H9 (cell line): ENCODE data around the gene HMGN4. TPM values are rescaled to one million over a fixed set of nuclear protein-coding genes. Genes with fewer than 3 reads are reported as not detected.
A peak's percentile ranks its signal among the peaks of the same experiment; 100 is the strongest.

Source experiments
- DNase-seq: peaks from one replicate; pipeline ENCODE4 v3.0.0-alpha.2; 2017
- H2AFZ ChIP-seq: one replicate; pipeline ENCODE4 v1.6.1; 2013; ENCODE audit warnings: mild to moderate bottlenecking, low read length, control low read depth, moderate library complexity
- H2AK5ac ChIP-seq: 2 replicates; pipeline ENCODE4 v1.6.1; 2013; ENCODE audit warnings: low read length, control low read depth, mixed read lengths; ENCODE audit not compliant: insufficient read length
- H2BK120ac ChIP-seq: one replicate; pipeline ENCODE4 v1.6.1; 2013; ENCODE audit warnings: low read depth, mild to moderate bottlenecking, low read length, control low read depth, inconsistent platforms; ENCODE audit not compliant: poor library complexity, severe bottlenecking
- H2BK12ac ChIP-seq: 2 replicates; pipeline ENCODE4 v1.6.1; 2013; ENCODE audit warnings: low read length, control low read depth, mixed read lengths, low read depth; ENCODE audit not compliant: insufficient read length
- H2BK15ac ChIP-seq: 2 replicates; pipeline ENCODE4 v1.6.1; 2013; ENCODE audit warnings: low read depth, low read length, control low read depth
- H2BK20ac ChIP-seq: one replicate; pipeline ENCODE4 v1.6.1; 2013; ENCODE audit warnings: low read depth, mild to moderate bottlenecking, low read length, control low read depth, inconsistent platforms; ENCODE audit not compliant: poor library complexity, severe bottlenecking
- H2BK5ac ChIP-seq: 2 replicates; pipeline ENCODE4 v1.6.1; 2013; ENCODE audit warnings: low read length, control low read depth, mixed read lengths; ENCODE audit not compliant: insufficient read length
- H3K14ac ChIP-seq: 2 replicates; pipeline ENCODE4 v1.6.1; 2013; ENCODE audit warnings: low read length, control low read depth; ENCODE audit not compliant: insufficient read depth
- H3K18ac ChIP-seq: 2 replicates; pipeline ENCODE4 v1.6.1; 2013; ENCODE audit warnings: low read depth, mild to moderate bottlenecking, mixed read lengths, low read length, control low read depth; ENCODE audit not compliant: insufficient read length
- H3K23ac ChIP-seq: 2 replicates; pipeline ENCODE4 v1.6.1; 2013; ENCODE audit warnings: low read length, control low read depth, mixed read lengths, low read depth; ENCODE audit not compliant: insufficient read length
- H3K23me2 ChIP-seq: 2 replicates; pipeline ENCODE4 v1.6.1; 2013; ENCODE audit warnings: low read depth, mild to moderate bottlenecking, mixed read lengths, low read length, control low read depth; ENCODE audit not compliant: insufficient read length, poor library complexity, severe bottlenecking
- H3K27ac ChIP-seq: 2 replicates; pipeline ENCODE4 v1.5.1; 2013; ENCODE audit warnings: low read length, control low read depth, mixed read lengths, low read depth; ENCODE audit not compliant: insufficient read length
- H3K27me3 ChIP-seq: 2 replicates; pipeline ENCODE4 v1.6.1; 2013; ENCODE audit warnings: low read length, control low read depth, inconsistent platforms; ENCODE audit not compliant: insufficient read depth
- H3K4ac ChIP-seq: 2 replicates; pipeline ENCODE4 v1.6.1; 2013; ENCODE audit warnings: low read depth, mild to moderate bottlenecking, control low read depth, inconsistent platforms, low read length, moderate library complexity
- H3K4me1 ChIP-seq: 2 replicates; pipeline ENCODE4 v1.6.1; 2013; ENCODE audit warnings: low read length, control low read depth, inconsistent platforms; ENCODE audit not compliant: insufficient read depth
- H3K4me2 ChIP-seq: 2 replicates; pipeline ENCODE4 v1.6.1; 2013; ENCODE audit warnings: low read length, control low read depth, mixed read lengths; ENCODE audit not compliant: insufficient read length, insufficient read depth
- H3K56ac ChIP-seq: 2 replicates; pipeline ENCODE4 v1.6.1; 2013; ENCODE audit warnings: low read depth, mild to moderate bottlenecking, mixed read lengths, low read length, control low read depth; ENCODE audit not compliant: insufficient read length
- H3K79me1 ChIP-seq: 2 replicates; pipeline ENCODE4 v1.6.1; 2013; ENCODE audit warnings: low read depth, mild to moderate bottlenecking, moderate library complexity, low read length, control low read depth, inconsistent platforms; ENCODE audit not compliant: insufficient read depth, poor library complexity, severe bottlenecking
- H3K79me2 ChIP-seq: 2 replicates; pipeline ENCODE4 v1.6.1; 2013; ENCODE audit warnings: low read length, control low read depth, inconsistent platforms; ENCODE audit not compliant: insufficient read depth
- H3K9ac ChIP-seq: 2 replicates; pipeline ENCODE4 v1.6.1; 2013; ENCODE audit warnings: low read length, control low read depth, mixed read lengths; ENCODE audit not compliant: insufficient read length; ENCODE audit errors: extremely low read depth
- H3K9me3 ChIP-seq: one replicate; pipeline ENCODE4 v1.6.1; 2013; ENCODE audit warnings: low read depth, low read length, inconsistent platforms; ENCODE audit not compliant: control insufficient read depth
- H3T11ph ChIP-seq: one replicate; pipeline ENCODE4 v1.6.1; 2013; ENCODE audit warnings: mild to moderate bottlenecking, low read length, control low read depth, inconsistent platforms
- H4K20me1 ChIP-seq: one replicate; pipeline ENCODE4 v1.6.1; 2013; ENCODE audit not compliant: control insufficient read depth, insufficient read length, insufficient read depth
- H4K5ac ChIP-seq: 2 replicates; pipeline ENCODE4 v1.6.1; 2013; ENCODE audit warnings: low read depth, mild to moderate bottlenecking, mixed read lengths, low read length, control low read depth; ENCODE audit not compliant: insufficient read length
- H4K8ac ChIP-seq: replicated peaks from 2 replicates; pipeline ENCODE4 v1.6.1; 2013; ENCODE audit warnings: low read length, control low read depth, mixed read lengths, low read depth; ENCODE audit not compliant: insufficient read length
- H4K91ac ChIP-seq: 2 replicates; pipeline ENCODE4 v1.6.1; 2013; ENCODE audit warnings: low read depth, mild to moderate bottlenecking, moderate library complexity, mixed read lengths, low read length, control low read depth; ENCODE audit not compliant: insufficient read length
- H3K27ac Mint-ChIP-seq, 3 experiments: 2 replicates in 2 of 3; 3 replicates in 1 of 3; pipeline ENCODE4 v1.8.0; 2020 to 2021; ENCODE audit warnings: mixed read lengths in 3 of 3, mild to moderate bottlenecking in 1 of 3, moderate library complexity in 1 of 3
- H3K27me3 Mint-ChIP-seq: 2 replicates; pipeline ENCODE4 v1.8.0; 2021; ENCODE audit warnings: low read depth, mild to moderate bottlenecking, moderate library complexity, mixed read lengths
- H3K36me3 Mint-ChIP-seq, 3 experiments: 2 replicates in 2 of 3; 3 replicates in 1 of 3; pipeline ENCODE4 v1.8.0; 2020 to 2021; ENCODE audit warnings: low read depth in 3 of 3, mixed read lengths in 3 of 3; ENCODE audit not compliant: insufficient read depth in 1 of 3
- H3K4me1 Mint-ChIP-seq, 2 experiments: 2 replicates each; pipeline ENCODE4 v1.8.0; 2020; ENCODE audit warnings: mixed read lengths in 2 of 2
- H3K4me3 Mint-ChIP-seq, 2 experiments: 2 replicates in 1 of 2; 3 replicates in 1 of 2; pipeline ENCODE4 v1.8.0; 2020 to 2021; ENCODE audit warnings: mild to moderate bottlenecking in 2 of 2, mixed read lengths in 2 of 2, moderate library complexity in 1 of 2
- H3K9me3 Mint-ChIP-seq, 2 experiments: 2 replicates in 1 of 2; 3 replicates in 1 of 2; pipeline ENCODE4 v1.8.0; 2020; ENCODE audit warnings: mild to moderate bottlenecking in 2 of 2, mixed read lengths in 2 of 2, moderate library complexity in 1 of 2
- CTCF ChIP-seq: fragments of 200-600 bp; sonication (generic); conservative IDR thresholded peaks from 3 replicates; pipeline ENCODE4 v1.8.0; 2021; ENCODE audit warnings: antibody characterized with exemption, mild to moderate bottlenecking
- WGBS: extraction: QIAGEN DNeasy Blood & Tissue Kit; methylation state at CpG from one replicate; pipeline ENCODE4 v1.1.7; 2013; ENCODE audit warnings: missing lambda C conversion rate, low lambda C conversion rate, mixed read lengths; ENCODE audit not compliant: insufficient read length; ENCODE audit errors: extremely low coverage; 5-methylcytosine and 5-hydroxymethylcytosine counted together
- total RNA-seq: library from RNA; stranded (reverse); gene quantifications from 2 replicates; pipeline ENCODE4 v1.2.1, GENCODE V29; 2021

HMGN4 gene
- total RNA-seq, 1 experiment from 2014 or later, result 50.4 TPM

GRCh38 chr6:26563488-26563887 is 25.3 kb downstream of the HMGN4 start:
- H3K79me1 ChIP-seq, result no peaks in the 10 kb centered on the region
- H2AK5ac ChIP-seq, result no peak overlapping the region
- H4K91ac ChIP-seq, result no peak overlapping the region
- no peak overlapping the region for H2AFZ ChIP-seq
- no peak overlapping the region for H2BK15ac ChIP-seq
- H3K9me3 ChIP-seq, result no peaks in the 10 kb centered on the region
- H2BK12ac ChIP-seq, result no peak overlapping the region
- H3K4me1 Mint-ChIP-seq, result no peaks in the 10 kb centered on the region
- H3K27ac Mint-ChIP-seq, result no peak overlapping the region
- H3K36me3 Mint-ChIP-seq, result peaks cover 0 to 7% (median 3%) of the 10 kb centered on the region in 3 experiments; a peak in 4 of 7 replicates
- no peak overlapping the region for H2BK20ac ChIP-seq
- H3K4ac ChIP-seq, result no peak overlapping the region
- DNase-seq, result no peak
- H3K27me3 ChIP-seq, result no peaks in the 10 kb centered on the region
- no peak overlapping the region for H3K18ac ChIP-seq
- H3K4me3 Mint-ChIP-seq, result peak overlapping the region in 1 of 2 experiments; percentile 25; a peak in 1 of 5 replicates
- H4K5ac ChIP-seq, result no peak overlapping the region
- H3K23ac ChIP-seq, result no peak overlapping the region
- no peak overlapping the region for H3K56ac ChIP-seq
- no peaks in the 10 kb centered on the region for H3K79me2 ChIP-seq
- peaks cover under 1% of the 10 kb centered on the region for H3K23me2 ChIP-seq
- H4K20me1 ChIP-seq, result no peaks in the 10 kb centered on the region
- peaks cover under 1% of the 10 kb centered on the region; the same call in 1 of the 2 replicates for H3K27me3 Mint-ChIP-seq
- H2BK120ac ChIP-seq, result no peak overlapping the region
- no peak overlapping the region for H4K8ac ChIP-seq
- H3K27ac ChIP-seq, result no peak overlapping the region
- no peak overlapping the region for H2BK5ac ChIP-seq
- no peak overlapping the region for H3T11ph ChIP-seq
- TF ChIP-seq CTCF, result no peak
- H3K14ac ChIP-seq, result no peak overlapping the region
- WGBS, result no CpG with 5 or more reads among the region's 6 CpGs
- H3K4me1 ChIP-seq, result no peaks in the 10 kb centered on the region
- peaks cover 11 to 13% of the 10 kb centered on the region in 2 experiments for H3K9me3 Mint-ChIP-seq
- H3K4me2 ChIP-seq, result no peak overlapping the region
- H3K9ac ChIP-seq, result no peak overlapping the region
